ENCODE data around the gene CSNK2A1. TPM values are rescaled to one million over a fixed set of nuclear protein-coding genes. Genes with fewer than 3 reads are reported as not detected.

The CSNK2A1 gene
- total and polyA plus RNA-seq, 4 donors = 17.0 to 60.3 (median 39.7) TPM

DNA sequence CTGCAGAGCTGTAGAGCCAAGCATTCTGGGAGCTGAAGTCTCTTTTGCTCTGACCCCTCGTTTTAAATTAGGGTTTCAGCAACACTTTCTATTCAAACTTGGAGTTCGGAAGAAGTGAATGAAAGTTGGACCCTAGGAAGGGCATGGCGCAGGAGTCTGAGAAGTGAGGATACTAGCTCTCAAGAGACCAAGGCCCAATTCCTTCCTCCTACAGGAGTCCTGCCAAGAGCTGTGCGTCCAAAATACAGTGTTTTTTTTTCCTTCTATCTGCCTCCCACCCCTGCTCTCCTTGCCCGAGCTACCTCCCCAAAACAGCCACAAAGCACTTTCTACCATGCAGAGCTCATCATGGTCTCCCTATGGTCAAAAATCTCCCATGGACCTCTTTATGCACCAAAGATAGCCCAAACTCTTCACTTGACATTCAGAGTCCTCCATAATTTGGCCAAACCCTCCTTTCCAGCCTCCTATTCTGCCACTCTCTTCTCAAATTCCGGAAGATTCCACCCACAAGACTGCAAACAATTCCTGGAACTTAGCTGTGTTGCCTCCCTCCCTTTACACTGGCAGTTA is 649 bp upstream of the CSNK2A1 start:
- TF ChIP-seq HNF4G (IDR thresholded peaks at IDR 0.05) = no peak
- TF ChIP-seq TAF1 (conservative IDR thresholded peaks at IDR 0.05) = no peak
- TF ChIP-seq, protein P1, sequence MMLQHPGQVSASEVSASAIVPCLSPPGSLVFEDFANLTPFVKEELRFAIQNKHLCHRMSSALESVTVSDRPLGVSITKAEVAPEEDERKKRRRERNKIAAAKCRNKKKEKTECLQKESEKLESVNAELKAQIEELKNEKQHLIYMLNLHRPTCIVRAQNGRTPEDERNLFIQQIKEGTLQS (IDR thresholded peaks at IDR 0.05) = no peak
- peak; percentile 27 for TF ChIP-seq SP1 (IDR thresholded peaks at IDR 0.05)
- TF ChIP-seq, protein P2, sequence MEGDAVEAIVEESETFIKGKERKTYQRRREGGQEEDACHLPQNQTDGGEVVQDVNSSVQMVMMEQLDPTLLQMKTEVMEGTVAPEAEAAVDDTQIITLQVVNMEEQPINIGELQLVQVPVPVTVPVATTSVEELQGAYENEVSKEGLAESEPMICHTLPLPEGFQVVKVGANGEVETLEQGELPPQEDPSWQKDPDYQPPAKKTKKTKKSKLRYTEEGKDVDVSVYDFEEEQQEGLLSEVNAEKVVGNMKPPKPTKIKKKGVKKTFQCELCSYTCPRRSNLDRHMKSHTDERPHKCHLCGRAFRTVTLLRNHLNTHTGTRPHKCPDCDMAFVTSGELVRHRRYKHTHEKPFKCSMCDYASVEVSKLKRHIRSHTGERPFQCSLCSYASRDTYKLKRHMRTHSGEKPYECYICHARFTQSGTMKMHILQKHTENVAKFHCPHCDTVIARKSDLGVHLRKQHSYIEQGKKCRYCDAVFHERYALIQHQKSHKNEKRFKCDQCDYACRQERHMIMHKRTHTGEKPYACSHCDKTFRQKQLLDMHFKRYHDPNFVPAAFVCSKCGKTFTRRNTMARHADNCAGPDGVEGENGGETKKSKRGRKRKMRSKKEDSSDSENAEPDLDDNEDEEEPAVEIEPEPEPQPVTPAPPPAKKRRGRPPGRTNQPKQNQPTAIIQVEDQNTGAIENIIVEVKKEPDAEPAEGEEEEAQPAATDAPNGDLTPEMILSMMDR (IDR thresholded peaks at IDR 0.05; ENCODE audit: low read depth, low read length, missing input control) = no peak
- TF ChIP-seq, protein P3, sequence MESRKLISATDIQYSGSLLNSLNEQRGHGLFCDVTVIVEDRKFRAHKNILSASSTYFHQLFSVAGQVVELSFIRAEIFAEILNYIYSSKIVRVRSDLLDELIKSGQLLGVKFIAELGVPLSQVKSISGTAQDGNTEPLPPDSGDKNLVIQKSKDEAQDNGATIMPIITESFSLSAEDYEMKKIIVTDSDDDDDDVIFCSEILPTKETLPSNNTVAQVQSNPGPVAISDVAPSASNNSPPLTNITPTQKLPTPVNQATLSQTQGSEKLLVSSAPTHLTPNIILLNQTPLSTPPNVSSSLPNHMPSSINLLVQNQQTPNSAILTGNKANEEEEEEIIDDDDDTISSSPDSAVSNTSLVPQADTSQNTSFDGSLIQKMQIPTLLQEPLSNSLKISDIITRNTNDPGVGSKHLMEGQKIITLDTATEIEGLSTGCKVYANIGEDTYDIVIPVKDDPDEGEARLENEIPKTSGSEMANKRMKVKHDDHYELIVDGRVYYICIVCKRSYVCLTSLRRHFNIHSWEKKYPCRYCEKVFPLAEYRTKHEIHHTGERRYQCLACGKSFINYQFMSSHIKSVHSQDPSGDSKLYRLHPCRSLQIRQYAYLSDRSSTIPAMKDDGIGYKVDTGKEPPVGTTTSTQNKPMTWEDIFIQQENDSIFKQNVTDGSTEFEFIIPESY (IDR thresholded peaks at IDR 0.05) = peak; percentile 10
- no peak for TF ChIP-seq JUND (IDR thresholded peaks at IDR 0.05)
- Histone ChIP-seq H3K4me1 (ENCODE audit: control insufficient read depth in 4 of 4, insufficient read depth in 4 of 4, low read length in 3 of 4) (peaks cover 6 to 37% (median 14%) of the 10 kb centered on the region in 4 donors), H3K4me3 (ENCODE audit: low read depth in 1 of 3, low read length in 3 of 3) (peak overlapping the region; percentile 37 to 91 (median 90)), H3K9me3 (ENCODE audit: control insufficient read depth in 4 of 4, low read length in 3 of 4) (no peaks in the 10 kb centered on the region), H3K27ac (ENCODE audit: low read depth in 1 of 2, low read length in 2 of 2) (peak overlapping the region; percentile 76 to 90), H3K27me3 (ENCODE audit: control insufficient read depth in 4 of 4, insufficient read depth in 4 of 4, low read length in 3 of 4) (peaks cover 0 to 3% (median 0%) of the 10 kb centered on the region in 4 donors), H3K36me3 (ENCODE audit: control insufficient read depth in 4 of 4, insufficient read depth in 3 of 4, low read depth in 1 of 4, low read length in 3 of 4) (no peaks in the 10 kb centered on the region), H3K9ac (ENCODE audit: low read depth in 1 of 2, low read length in 2 of 2) (no peak overlapping the region)
- DNase-seq (ENCODE audit: low spot score) = no peak
- WGBS = 74% methylated on average over 6 of the region's 6 CpGs

DNA sequence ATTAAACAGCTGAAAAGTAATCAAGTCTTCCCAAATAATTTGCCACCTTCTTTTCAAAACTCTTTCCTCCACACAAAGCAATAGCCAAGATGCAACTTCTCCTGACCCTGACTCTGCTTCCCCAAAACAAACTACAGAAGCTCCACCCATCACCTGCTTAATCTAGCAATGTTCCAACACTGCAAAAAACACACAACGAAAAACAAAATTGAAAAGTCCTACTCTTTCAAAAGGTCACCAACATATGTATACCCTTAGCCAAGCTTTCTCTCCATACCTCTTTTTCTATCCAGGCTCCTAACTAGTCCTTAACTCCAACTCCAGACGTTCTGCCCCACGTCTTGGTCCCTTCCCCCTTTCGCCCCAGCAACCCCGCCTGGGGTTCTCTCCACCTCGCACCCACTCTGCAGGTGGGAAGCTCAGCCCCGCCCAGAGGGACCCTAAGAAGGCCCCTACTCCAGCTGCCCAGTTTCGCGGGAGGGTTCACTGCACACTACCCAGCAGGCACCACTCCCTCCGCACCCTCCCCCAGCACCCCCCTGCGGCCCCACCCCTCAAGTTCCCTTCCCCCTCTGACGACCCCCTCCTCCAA is 717 bp downstream of the CSNK2A1 start:
- Histone ChIP-seq H3K27me3 (ENCODE audit: control insufficient read depth in 4 of 4, insufficient read depth in 4 of 4, low read length in 3 of 4) (peaks cover 0 to 3% (median 0%) of the 10 kb centered on the region in 4 donors), H3K9ac (ENCODE audit: low read depth in 1 of 2, low read length in 2 of 2) (peak overlapping the region in 1 of 2 donors; percentile 44), H3K4me3 (ENCODE audit: low read depth in 1 of 3, low read length in 3 of 3) (peak overlapping the region; percentile 80 to 91 (median 90)), H3K27ac (ENCODE audit: low read depth in 1 of 2, low read length in 2 of 2) (peak overlapping the region; percentile 76 to 90), H3K9me3 (ENCODE audit: control insufficient read depth in 4 of 4, low read length in 3 of 4) (no peaks in the 10 kb centered on the region), H3K4me1 (ENCODE audit: control insufficient read depth in 4 of 4, insufficient read depth in 4 of 4, low read length in 3 of 4) (peaks cover 9 to 40% (median 14%) of the 10 kb centered on the region in 4 donors), H3K36me3 (ENCODE audit: control insufficient read depth in 4 of 4, insufficient read depth in 3 of 4, low read depth in 1 of 4, low read length in 3 of 4) (no peaks in the 10 kb centered on the region)
- DNase-seq (ENCODE audit: low spot score) = no peak
- 3% methylated on average over 12 of the region's 12 CpGs for WGBS
- TF ChIP-seq, protein P1 (IDR thresholded peaks at IDR 0.05) = no peak
- TF ChIP-seq GABPA (IDR thresholded peaks at IDR 0.05 in 1 of 2, conservative IDR thresholded peaks at IDR 0.05 in 1 of 2) (no peak), YY1 (IDR thresholded peaks at IDR 0.05) (no peak), EGR1 (IDR thresholded peaks at IDR 0.05; ENCODE audit: low read depth in 2 of 2) (no peak), FOXA1 (IDR thresholded peaks at IDR 0.05) (no peak), JUND (IDR thresholded peaks at IDR 0.05) (no peak), FOXA2 (IDR thresholded peaks at IDR 0.05) (no peak), HNF4A (conservative IDR thresholded peaks at IDR 0.05) (no peak), NR2F2 (IDR thresholded peaks at IDR 0.05) (no peak), RAD21 (IDR thresholded peaks at IDR 0.05) (no peak)
- TF ChIP-seq, protein P2 (IDR thresholded peaks at IDR 0.05; ENCODE audit: low read depth, low read length, missing input control) = no peak
- TF ChIP-seq, protein P3 (IDR thresholded peaks at IDR 0.05) = no peak
- TF ChIP-seq, protein P4, sequence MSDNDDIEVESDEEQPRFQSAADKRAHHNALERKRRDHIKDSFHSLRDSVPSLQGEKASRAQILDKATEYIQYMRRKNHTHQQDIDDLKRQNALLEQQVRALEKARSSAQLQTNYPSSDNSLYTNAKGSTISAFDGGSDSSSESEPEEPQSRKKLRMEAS (IDR thresholded peaks at IDR 0.05) = no peak
